NCI-H146 treated with DMSO at 0.1 percent for 48 hours (cell line): ENCODE results near the gene RAI14.
"Not testable (repeated sequence)": the region's sequence is repeated elsewhere in the genome, so short reads cannot be mapped to it uniquely, and the experiment has no call there.

Experiments
- DNase-seq: peaks from one replicate; lab custom pipeline; 2025; ENCODE audit not compliant: unreplicated experiment; lab: John Stamatoyannopoulos, UW

RAI14 gene

GRCh38 chr5:34811706-34812105 is 155.6 kb downstream of the RAI14 start:
- DNase-seq, result no peak

- DNase-seq, result no peak
Measured at GRCh38 chr5:34813509-34813908, 157.4 kb downstream of the RAI14 start.

- DNase-seq, result no peak
Measured at GRCh38 chr5:34817558-34818351, 161.6 kb downstream of the RAI14 start.

GRCh38 chr5:34818717-34819116 is 162.6 kb downstream of the RAI14 start:
- no peak for DNase-seq

DNA sequence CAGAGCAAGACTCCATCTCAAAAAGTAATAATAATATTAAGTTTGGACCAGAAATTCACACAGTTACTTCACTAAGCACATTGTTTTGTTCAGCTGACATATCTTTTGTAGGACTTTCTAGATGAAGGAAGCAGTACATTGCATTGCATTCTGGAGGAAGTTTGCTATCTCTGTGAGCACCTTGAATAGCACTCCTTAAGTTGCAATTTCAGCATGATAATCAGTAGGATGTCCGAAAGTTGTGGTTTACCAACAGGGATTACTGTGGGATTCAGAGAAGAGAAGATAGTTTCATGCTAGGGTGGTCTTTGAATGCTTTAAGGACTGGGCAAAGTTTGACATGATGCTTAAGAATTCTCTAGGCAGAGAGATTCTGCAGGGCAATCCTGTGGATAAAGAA is 164.5 kb downstream of the RAI14 start:
- no peak for DNase-seq

- DNase-seq, result no peak
Measured at GRCh38 chr5:34822956-34823715, 167.0 kb downstream of the RAI14 start.

- DNase-seq, result no peak
Measured at GRCh38 chr5:34826347-34826746, 170.2 kb downstream of the RAI14 start.

- DNase-seq, result no peak
Measured at GRCh38 chr5:34827588-34828506, 171.7 kb downstream of the RAI14 start.

GRCh38 chr5:34830827-34831226 is 174.7 kb downstream of the RAI14 start:
- not testable (repeated sequence) for DNase-seq

GRCh38 chr5:34831303-34831702 is 175.2 kb downstream of the RAI14 start:
- DNase-seq, result no peak

DNA sequence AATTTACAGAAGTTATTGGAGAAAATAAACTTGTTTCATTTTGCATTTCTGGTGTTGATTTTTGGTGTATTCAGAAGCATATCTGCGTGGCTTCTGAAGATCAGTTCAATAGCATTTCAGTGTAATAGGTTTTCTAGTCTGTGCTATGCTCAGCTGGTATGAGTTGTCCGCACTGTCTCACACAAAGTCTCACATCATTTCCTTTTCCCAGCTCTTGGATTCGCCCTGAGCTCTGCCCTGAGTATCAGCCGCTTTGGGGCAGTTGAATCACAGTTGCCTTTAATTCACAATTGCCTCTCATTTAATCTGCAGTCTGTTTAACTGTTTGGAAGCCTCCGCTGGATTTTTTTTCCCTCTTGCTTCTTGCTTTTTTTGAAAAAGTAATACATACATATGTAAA is 176.4 kb downstream of the RAI14 start:
- DNase-seq, result no peak

- DNase-seq, result no peak
Measured at GRCh38 chr5:34833090-34833489, 177.0 kb downstream of the RAI14 start.

DNA sequence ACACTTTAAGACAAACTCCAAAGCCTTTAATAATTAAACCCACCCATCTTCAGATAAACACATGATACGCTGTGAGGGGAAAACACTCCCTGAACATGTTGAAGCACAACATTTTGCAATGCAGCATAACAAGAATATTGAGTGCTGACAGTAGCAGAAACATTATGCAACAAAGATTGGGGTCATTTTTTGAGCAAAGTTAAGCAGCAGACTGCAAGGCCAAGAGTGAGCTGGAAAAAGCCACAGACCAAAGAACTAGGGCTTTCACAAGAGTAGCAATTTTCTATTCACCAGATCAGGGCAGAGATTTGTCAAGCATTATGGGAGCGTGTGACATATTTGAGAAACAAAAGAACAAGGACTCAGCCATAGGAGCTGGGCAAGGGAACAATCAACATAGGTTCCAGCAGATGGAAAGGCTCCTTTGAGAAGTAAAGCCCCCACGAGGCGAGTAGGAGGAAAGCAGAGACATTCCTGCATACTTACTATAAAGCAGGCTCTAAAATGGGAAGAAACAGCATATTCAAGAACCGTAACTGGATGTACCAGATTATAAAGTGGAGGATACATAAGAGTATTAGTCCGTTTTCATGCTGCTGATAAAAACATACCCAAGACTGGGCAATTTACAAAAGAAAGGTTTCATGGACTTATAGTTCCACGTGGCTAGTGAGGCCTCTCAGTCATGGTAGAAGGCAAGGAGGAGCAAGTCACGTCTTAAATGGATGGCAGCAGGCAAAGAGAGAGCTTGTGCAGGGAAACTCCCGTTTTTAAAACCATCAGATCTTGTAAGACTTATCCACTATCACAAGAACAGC is 178.1 kb downstream of the RAI14 start:
- DNase-seq, result no peak

DNA sequence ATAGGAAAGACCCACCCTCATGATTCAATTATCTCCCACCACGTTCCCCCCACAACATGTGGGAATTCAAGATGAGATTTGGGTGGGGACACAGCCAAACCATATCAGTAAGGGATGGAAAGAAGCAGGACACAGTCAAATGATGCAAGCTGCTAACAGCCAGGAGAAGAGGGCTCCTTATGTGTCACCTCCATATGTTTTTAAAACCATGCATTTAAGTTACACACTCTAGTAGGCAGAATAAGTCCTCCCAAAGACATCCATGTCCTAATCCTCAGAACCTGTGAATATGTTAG is 178.6 kb downstream of the RAI14 start:
- DNase-seq, result no peak

DNA sequence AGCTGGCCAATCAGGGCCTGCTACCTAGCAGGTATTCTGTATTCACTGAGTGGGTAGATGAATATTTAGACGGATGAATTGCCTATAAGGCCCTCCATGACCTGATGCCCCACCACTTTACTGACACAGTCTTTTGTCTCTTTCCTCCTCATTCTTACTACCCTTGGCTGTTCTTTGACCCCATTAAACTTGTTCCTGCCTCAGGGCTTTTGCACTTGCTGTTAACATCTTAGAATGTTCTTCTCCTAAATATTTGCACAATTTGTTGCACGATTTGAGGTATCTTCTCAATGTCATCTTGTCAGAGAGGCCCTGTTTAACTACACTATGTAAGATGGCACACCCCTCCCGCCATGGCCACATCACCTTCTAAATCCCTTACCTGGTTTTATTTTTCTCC is 179.5 kb downstream of the RAI14 start:
- no peak for DNase-seq

- peak; percentile 86 for DNase-seq
Measured at GRCh38 chr5:34838785-34839714, 182.9 kb downstream of the RAI14 start, which contains the start of gene TTC23L. Gene TTC23L, plus strand, starts transcription at chr5:34839164. Its CDS starts 1,508 bp downstream, at chr5:34840672.

- no peak for DNase-seq
Measured at GRCh38 chr5:34841816-34842215, 185.7 kb downstream of the RAI14 start.

DNA sequence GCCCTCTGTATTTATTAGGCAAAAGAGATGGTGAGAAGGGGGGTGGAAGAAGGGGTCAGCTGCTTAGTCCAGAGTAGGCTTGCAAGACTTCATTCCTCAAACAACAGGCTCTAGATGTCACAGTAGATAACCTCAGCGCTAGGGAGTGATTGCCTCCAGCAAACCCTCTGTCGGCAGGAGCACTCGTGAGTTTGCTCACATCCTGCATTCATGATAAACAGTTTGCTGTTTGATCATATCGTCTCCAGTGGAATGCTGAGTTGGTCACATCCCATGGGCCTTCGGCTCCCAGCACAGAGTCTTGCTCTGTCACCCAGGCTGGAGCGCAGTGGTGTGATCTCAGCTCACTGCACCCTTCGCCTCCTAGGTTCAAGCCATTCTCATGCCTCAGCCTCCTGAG is 186.4 kb downstream of the RAI14 start:
- no peak for DNase-seq

DNA sequence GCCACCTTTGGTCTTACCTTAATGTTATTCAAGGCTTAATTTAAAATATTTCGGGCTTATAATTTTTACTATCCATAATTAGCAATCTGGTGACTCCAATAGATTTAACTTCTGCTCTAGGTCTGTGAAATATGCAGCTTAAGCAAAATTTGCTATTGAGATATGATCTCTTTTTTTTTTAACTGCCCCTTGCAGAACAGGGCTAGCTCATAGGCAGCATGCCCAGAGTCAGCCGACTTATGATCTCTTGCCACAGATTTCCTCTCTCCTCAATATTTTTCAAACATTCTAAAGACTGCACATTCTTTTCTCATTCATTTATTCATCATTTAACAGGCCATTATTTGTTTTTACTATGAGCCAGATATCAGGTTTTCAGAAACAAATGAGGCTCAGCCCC is 187.4 kb downstream of the RAI14 start:
- DNase-seq, result no peak

DNA sequence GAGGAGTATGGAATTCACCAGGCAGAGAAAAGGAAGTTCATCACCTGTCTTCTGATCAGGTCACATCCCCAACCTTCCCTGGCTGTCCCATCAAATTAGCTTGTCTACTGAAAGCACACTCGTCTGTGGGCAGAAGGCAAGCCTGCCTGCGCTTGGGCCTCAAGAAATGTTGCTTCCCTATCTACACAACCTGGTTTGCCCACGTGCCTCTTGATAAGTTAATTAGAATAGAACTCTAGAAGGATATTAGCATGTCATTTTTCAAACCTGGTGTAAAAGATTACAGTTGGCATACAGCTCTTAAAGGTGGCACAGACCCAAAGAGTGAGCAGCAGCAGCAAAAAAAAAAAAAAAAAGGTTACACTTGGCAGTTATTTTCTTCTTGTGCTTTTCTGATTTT is 188.0 kb downstream of the RAI14 start:
- DNase-seq, result no peak
